Measurements from ENCODE around the gene HRH3. TPM values are rescaled to one million over a fixed set of nuclear protein-coding genes. Genes with fewer than 3 reads are reported as not detected.
A peak's percentile ranks its signal among the peaks of the same experiment; 100 is the strongest.

HRH3 gene
- total RNA-seq, 1 donor from 2014 or later = not detected

DNA sequence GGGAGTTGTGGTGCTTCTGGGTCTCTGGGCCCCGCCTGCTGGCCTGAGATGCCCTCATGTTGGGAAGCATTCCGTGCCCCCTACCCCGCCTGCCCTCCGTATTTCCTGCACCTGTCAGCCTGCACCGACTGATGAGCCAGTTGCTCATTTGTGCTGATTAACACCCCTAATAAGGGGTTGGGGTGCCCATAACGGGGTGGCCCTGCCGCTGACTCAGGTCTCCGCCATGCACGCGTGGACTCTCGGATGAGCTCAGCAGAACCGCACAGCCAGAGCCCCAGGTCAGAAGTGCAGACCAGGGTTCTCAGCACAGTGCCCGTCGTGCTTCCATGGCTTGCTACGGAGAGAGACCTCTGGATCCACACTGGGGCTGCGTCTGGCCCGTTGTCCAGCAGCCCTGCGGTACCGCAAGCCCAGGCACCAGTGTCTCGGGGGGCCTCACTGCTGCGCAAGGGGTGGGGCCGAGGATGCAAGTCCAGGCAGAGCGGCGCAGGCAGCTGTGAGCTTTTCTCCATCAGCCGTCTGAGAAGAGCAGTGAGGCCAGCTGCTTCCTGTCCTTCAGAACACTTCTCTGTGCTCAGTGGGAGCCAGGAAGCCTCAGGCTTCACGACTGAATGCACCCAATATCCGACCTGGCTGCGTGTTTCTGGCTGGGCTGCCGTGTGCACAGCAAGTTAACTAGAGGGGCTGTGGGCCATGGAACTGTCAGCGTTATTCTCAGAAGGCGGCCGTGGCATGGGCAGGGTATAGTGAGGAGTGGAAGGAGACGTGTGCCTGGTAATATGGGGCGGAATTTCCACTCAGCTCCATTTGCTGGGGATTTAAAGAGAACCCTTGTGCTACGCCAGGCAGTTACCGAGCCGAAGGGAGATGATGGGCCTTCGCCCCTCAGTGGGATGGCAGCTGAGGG lies 18.6 kb downstream of the HRH3 start:
- ATAC-seq = no peak
- DNase-seq (ENCODE audit: low spot score) = no peak

DNA sequence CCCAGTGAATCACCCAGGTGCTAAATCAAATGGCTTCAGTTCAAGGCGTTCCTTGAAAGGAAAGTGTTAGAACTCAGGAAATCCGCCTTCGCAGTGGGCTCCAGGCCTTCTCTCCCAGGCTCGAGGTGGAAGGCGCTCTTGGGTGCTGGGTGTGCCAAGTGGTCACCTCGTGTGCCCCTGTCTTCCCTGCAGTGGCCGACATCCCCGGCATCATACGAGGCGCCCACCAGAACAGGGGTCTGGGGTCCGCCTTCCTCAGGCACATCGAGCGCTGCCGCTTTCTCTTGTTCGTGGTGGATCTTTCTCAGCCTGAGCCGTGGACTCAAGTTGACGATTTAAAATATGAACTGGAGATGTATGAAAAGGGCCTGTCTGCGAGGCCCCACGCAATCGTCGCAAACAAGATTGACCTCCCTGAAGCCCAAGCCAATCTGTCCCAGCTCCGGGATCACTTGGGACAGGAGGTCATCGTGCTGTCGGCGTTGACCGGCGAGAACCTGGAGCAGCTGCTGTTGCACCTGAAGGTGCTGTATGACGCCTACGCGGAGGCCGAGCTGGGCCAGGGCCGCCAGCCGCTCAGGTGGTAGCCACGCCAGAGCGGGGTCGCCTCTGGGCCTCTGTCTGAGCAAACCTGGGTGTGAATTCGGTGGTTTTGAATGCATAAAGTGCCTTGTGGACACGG lies 19.4 kb downstream of the HRH3 start:
- no peak for DNase-seq (ENCODE audit: low spot score)
- ATAC-seq = no peak

DNA sequence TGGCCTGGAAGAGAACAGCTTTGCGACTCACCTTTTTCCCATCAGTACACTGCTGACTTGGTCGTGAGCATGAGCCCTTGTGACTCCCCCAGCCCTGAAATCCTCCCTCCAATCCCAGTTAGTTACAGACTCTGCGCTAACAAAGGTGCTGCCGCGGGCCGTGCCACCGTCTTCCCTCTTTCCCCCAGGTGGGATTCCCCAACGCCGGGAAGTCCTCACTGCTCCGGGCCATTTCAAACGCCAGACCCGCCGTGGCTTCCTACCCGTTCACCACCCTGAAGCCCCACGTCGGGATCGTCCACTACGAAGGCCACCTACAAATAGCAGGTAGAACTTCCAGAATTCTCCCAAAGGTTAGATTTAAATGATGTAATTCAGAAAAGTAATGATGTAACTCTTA lies 21.1 kb downstream of the HRH3 start:
- DNase-seq (ENCODE audit: low spot score) (no peak), ATAC-seq (no peak)

GRCh38 chr20:62198496-62198895 lies 21.6 kb downstream of the HRH3 start:
- DNase-seq (ENCODE audit: low spot score) (no peak), ATAC-seq (no peak)

DNA sequence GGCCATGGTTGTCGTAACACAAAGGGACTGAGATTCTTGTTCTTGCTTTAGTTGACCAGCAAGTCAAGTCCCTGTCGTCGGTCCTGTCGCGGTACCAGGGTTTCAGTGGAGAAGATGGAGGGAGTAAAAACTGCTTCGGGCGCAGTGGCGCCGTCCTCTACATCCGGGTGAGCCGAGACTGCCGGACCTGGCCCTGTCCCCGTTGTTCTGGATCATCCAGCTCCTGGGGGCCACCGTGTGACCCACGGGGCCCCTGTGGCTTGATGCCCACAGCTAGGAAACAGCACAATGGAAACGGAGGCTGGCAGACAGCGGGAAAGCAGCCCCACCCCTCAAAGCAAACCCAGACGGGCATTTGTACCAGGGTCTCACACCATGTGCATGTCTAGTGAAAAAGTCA lies 22.3 kb downstream of the HRH3 start:
- no peak for DNase-seq (ENCODE audit: low spot score)
- ATAC-seq = no peak

GRCh38 chr20:62197311-62197710 lies 22.8 kb downstream of the HRH3 start:
- ATAC-seq (no peak), DNase-seq (ENCODE audit: low spot score) (no peak)

GRCh38 chr20:62196286-62196685 lies 23.8 kb downstream of the HRH3 start:
- ATAC-seq (no peak), DNase-seq (ENCODE audit: low spot score) (no peak)

DNA sequence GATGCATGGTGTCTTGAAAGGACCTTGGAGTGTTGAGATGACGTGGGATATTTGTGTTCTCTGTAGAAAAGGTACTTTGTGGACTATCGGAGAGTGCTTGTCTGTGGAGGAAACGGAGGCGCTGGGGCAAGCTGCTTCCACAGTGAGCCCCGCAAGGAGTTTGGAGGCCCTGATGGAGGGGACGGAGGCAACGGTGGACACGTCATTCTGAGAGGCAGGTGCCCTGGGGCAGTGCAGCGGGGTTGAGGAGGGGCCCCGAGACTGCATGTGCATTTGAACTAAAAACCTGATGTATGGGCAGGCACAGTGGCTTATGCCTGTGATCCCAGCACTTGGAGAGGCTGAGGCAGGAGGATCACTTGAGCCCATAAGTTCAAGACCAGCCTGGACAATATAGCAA lies 24.3 kb downstream of the HRH3 start:
- no peak for ATAC-seq
- no peak for DNase-seq (ENCODE audit: low spot score)

DNA sequence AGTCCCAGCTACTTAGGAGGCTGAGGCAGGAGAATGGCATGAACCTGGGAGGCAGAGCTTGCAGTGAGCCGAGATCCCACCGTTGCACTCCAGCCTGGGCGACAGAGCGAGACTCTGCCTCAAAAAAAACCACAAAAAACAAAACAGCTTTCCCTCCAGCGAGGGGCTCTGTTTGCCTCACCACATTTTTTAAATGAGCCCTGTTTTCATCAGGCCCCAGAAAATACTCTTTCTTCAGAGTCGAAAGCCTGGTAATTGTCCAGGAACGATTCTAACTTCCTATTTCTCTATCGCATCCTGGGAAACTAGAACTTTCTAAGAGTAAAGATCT lies 25.0 kb downstream of the HRH3 start:
- no peak for DNase-seq (ENCODE audit: low spot score)
- no peak for ATAC-seq

- DNase-seq (ENCODE audit: low spot score) (no peak), ATAC-seq (peak; percentile 64)
Measured at GRCh38 chr20:62193079-62194025, 26.7 kb downstream of the HRH3 start.

- DNase-seq (ENCODE audit: low spot score) (no peak), ATAC-seq (peak; percentile 44)
Measured at GRCh38 chr20:62192635-62193034, 27.4 kb downstream of the HRH3 start.

GRCh38 chr20:62191781-62192559 lies 28.1 kb downstream of the HRH3 start:
- ATAC-seq = no peak
- DNase-seq (ENCODE audit: low spot score) = no peak

GRCh38 chr20:62190639-62191411 lies 29.3 kb downstream of the HRH3 start:
- no peak for DNase-seq (ENCODE audit: low spot score)
- no peak for ATAC-seq

DNA sequence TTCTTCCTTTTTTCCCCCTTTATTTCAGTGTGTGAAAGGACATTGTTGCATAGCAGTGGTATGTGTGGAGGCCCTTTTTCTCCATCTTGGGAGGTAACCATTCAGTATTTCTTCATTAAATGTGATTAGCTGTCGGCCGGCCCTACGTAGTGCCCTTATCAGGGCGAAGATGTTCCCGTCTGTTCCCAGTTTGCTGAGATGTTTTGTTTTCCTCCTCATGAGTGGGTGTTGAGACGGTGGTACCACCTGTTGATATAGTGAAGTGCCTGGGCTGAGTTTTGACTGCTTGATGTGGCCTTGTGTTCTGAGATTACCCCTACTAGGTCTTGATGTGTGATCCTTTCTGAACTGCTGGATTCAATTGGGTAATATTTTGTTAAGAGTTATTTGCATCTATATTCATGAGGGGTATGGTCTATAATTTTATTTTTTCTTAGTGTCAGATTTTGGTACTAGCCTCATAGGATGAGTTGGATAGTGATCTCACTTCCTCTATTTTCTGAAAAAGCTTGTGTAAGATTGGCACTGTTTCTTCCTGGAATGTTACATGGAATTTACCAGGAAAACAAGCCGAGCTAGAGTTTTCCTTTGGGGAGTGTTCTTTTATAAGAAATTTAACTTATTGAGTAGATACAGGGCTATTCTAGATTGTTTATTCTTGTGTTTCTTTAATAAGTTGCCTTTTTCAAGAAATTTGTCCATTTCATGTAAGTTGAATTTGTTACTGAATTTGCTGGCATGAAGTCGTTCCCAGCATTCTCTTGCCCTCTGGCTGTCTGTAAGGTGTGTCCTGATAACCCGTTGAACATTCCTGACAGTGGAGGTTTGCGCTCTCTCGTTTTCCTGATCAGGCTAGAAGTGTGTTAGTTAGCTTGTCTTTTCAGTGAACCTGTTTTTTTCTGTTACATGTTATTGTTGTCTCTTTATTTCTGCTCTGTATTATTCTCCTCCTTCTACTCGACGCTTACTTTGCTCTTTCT lies 32.9 kb downstream of the HRH3 start:
- DNase-seq (ENCODE audit: low spot score) (no peak), ATAC-seq (no peak)

DNA sequence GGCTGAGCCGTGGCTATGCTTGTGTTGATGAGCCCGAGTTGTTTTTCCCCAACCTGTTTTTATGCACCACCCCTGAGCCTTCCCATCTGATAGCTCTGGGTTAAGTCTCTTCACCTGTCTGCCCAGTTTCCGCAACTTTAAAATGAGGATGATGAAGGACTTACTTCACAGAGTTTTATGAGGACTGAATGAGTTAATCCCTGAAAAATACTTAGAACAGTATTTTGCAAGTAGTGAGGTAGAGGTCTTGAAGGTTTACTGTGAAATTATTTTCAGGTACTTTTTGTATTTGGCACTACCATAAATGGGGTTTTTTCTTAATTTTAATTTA lies 34.0 kb downstream of the HRH3 start:
- no peak for ATAC-seq
- no peak for DNase-seq (ENCODE audit: low spot score)

GRCh38 chr20:62183426-62184142 lies 36.5 kb downstream of the HRH3 start:
- ATAC-seq (no peak), DNase-seq (ENCODE audit: low spot score) (no peak)

GRCh38 chr20:62182469-62183425 lies 37.3 kb downstream of the HRH3 start, which contains the start of gene MTG2:
Gene MTG2 (plus strand): TSS chr20:62183028. CDS start chr20:62193421, 10,393 bp downstream.
- ATAC-seq (peak; percentile 67), DNase-seq (ENCODE audit: low spot score) (peak; percentile 96)

Measured in left lobe of liver (tissue), 2 donors.